Loucy (cell line): ENCODE data around the gene PLEK.
"Not testable (repeated sequence)": the region's sequence is repeated elsewhere in the genome, so short reads cannot be mapped to it uniquely, and the experiment has no call there.

ENCODE experiments used
- H2AFZ ChIP-seq: fragments of 200-600 bp; sonication (generic); 2 replicates; pipeline ENCODE4 v1.6.0; 2016; ENCODE audit warnings: antibody characterized with exemption, mild to moderate bottlenecking, low read length, moderate library complexity
- H3F3A ChIP-seq: fragments of 200-600 bp; 2 replicates; pipeline ENCODE4 v1.6.0; 2016; ENCODE audit warnings: antibody characterized with exemption, low read depth, mild to moderate bottlenecking
- H3K27me3 ChIP-seq: fragments of 200-600 bp; sonication (generic); 2 replicates; pipeline ENCODE4 v1.6.1; 2014; ENCODE audit warnings: low read length, mild to moderate bottlenecking; ENCODE audit not compliant: insufficient read depth, poor library complexity, severe bottlenecking
- H3K36me3 ChIP-seq: fragments of 200-600 bp; sonication (generic); 2 replicates; pipeline ENCODE4 v1.6.1; 2016; ENCODE audit warnings: low read length; ENCODE audit not compliant: insufficient read depth
- H3K4me1 ChIP-seq: fragments of 200-600 bp; sonication (generic); 2 replicates; pipeline ENCODE4 v1.5.1; 2014; ENCODE audit warnings: low read length, mild to moderate bottlenecking; ENCODE audit not compliant: insufficient read depth, poor library complexity, severe bottlenecking
- H3K4me2 ChIP-seq: fragments of 200-600 bp; sonication (generic); 2 replicates; pipeline ENCODE4 v1.6.0; 2014; ENCODE audit warnings: antibody characterized with exemption, low read length, low read depth, mild to moderate bottlenecking; ENCODE audit not compliant: poor library complexity, severe bottlenecking
- H3K4me3 ChIP-seq: fragments of 200-600 bp; sonication (generic); 2 replicates; pipeline ENCODE4 v1.5.1; 2014; ENCODE audit warnings: low read length, mild to moderate bottlenecking, mixed read lengths; ENCODE audit not compliant: poor library complexity, severe bottlenecking
- H3K79me2 ChIP-seq: fragments of 200-600 bp; sonication (generic); 2 replicates; pipeline ENCODE4 v1.6.1; 2014; ENCODE audit warnings: low read length; ENCODE audit not compliant: insufficient read depth
- H3K9ac ChIP-seq: fragments of 200-600 bp; sonication (generic); 2 replicates; pipeline ENCODE4 v1.6.0; 2014; ENCODE audit warnings: mild to moderate bottlenecking, low read depth, low read length, moderate library complexity; ENCODE audit not compliant: poor library complexity, severe bottlenecking
- H3K9me2 ChIP-seq: fragments of 200-600 bp; sonication (generic); replicated peaks from 2 replicates; pipeline ENCODE4 v1.6.1; 2016; ENCODE audit warnings: low read depth, low read length, mixed read lengths
- H3K9me3 ChIP-seq: fragments of 200-600 bp; sonication (generic); 2 replicates; pipeline ENCODE4 v1.6.1; 2014; ENCODE audit warnings: mild to moderate bottlenecking, antibody characterized with exemption, low read length, low read depth; ENCODE audit not compliant: insufficient read depth
- H4K20me1 ChIP-seq: fragments of 200-600 bp; sonication (generic); 2 replicates; pipeline ENCODE4 v1.6.0; 2014; ENCODE audit warnings: antibody characterized with exemption, low read length, mild to moderate bottlenecking; ENCODE audit not compliant: insufficient read depth, poor library complexity, severe bottlenecking
- EZH2phosphoT487 ChIP-seq: fragments of 200-600 bp; IDR thresholded peaks from 2 replicates; pipeline ENCODE4 v1.6.1; 2018; ENCODE audit warnings: antibody characterized with exemption, mild to moderate bottlenecking, moderate library complexity, borderline replicate concordance
- TF ChIP-seq, protein P1 (sequence below): fragments of 200-600 bp; sonication (generic); conservative IDR thresholded peaks from 2 replicates; pipeline ENCODE4 v1.5.1; 2014; ENCODE audit warnings: mild to moderate bottlenecking, antibody characterized with exemption, low read length

PLEK gene

DNA sequence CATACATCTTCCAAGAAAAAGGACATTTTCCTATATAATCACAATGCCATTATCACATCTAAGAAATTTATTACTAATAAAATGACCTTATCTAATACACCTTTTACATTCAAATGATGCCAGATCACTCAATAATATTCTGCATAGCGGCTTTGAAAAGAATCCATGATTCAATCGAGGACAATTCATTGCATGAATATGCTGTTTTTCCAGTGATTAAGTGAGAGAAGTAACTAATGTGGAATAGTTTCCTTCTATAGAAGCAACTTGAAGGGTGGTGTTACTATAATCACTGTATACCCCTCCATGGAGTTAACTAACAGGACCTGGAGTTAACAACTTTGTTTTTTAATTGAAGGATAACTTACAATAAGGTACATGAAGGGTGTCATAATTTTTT, 9.1 kb downstream of the PLEK start:
- no peak overlapping the region for H3K9ac ChIP-seq
- H2AFZ ChIP-seq: no peak overlapping the region
- H3K4me2 ChIP-seq: no peak overlapping the region
- H3K27me3 ChIP-seq: no peaks in the 10 kb centered on the region
- TF ChIP-seq, protein P1, sequence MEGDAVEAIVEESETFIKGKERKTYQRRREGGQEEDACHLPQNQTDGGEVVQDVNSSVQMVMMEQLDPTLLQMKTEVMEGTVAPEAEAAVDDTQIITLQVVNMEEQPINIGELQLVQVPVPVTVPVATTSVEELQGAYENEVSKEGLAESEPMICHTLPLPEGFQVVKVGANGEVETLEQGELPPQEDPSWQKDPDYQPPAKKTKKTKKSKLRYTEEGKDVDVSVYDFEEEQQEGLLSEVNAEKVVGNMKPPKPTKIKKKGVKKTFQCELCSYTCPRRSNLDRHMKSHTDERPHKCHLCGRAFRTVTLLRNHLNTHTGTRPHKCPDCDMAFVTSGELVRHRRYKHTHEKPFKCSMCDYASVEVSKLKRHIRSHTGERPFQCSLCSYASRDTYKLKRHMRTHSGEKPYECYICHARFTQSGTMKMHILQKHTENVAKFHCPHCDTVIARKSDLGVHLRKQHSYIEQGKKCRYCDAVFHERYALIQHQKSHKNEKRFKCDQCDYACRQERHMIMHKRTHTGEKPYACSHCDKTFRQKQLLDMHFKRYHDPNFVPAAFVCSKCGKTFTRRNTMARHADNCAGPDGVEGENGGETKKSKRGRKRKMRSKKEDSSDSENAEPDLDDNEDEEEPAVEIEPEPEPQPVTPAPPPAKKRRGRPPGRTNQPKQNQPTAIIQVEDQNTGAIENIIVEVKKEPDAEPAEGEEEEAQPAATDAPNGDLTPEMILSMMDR: no peak
- no peak for TF ChIP-seq EZH2phosphoT487
- no peaks in the 10 kb centered on the region for H3K79me2 ChIP-seq
- peaks cover 4% of the 10 kb centered on the region for H3K4me1 ChIP-seq
- H3K36me3 ChIP-seq: no peaks in the 10 kb centered on the region
- H4K20me1 ChIP-seq: no peaks in the 10 kb centered on the region
- H3F3A ChIP-seq: no peaks in the 10 kb centered on the region
- H3K9me2 ChIP-seq: no peaks in the 10 kb centered on the region
- H3K9me3 ChIP-seq: no peaks in the 10 kb centered on the region
- no peak overlapping the region for H3K4me3 ChIP-seq

DNA sequence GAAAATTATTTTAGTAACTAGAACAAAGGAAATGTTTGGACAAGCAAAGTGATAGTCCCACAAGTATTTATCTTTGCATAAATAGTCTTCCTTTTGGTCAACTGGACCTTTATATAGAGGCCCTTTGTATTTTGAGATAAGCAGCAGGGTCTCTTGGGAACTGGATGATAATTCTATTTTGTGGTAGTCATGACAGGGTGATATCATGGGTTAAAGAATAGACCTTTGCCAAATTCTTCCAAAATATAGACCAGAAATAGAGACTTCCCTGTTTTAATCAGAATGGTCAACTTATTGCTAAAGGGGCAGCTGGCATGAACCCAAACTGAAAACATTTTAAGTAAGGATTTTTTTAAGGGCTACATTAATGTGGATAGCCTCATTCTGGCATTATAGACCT, 10.5 kb downstream of the PLEK start:
- peaks cover 11% of the 10 kb centered on the region for H3K4me1 ChIP-seq
- no peaks in the 10 kb centered on the region for H3K9me2 ChIP-seq
- no peaks in the 10 kb centered on the region for H3K79me2 ChIP-seq
- no peak overlapping the region for H2AFZ ChIP-seq
- H3K9me3 ChIP-seq: no peaks in the 10 kb centered on the region
- no peaks in the 10 kb centered on the region for H3F3A ChIP-seq
- H3K4me3 ChIP-seq: no peak overlapping the region
- no peak overlapping the region for H3K9ac ChIP-seq
- no peaks in the 10 kb centered on the region for H4K20me1 ChIP-seq
- H3K36me3 ChIP-seq: no peaks in the 10 kb centered on the region
- H3K4me2 ChIP-seq: no peak overlapping the region
- no peak for TF ChIP-seq EZH2phosphoT487
- TF ChIP-seq, protein P1: no peak
- H3K27me3 ChIP-seq: no peaks in the 10 kb centered on the region

DNA sequence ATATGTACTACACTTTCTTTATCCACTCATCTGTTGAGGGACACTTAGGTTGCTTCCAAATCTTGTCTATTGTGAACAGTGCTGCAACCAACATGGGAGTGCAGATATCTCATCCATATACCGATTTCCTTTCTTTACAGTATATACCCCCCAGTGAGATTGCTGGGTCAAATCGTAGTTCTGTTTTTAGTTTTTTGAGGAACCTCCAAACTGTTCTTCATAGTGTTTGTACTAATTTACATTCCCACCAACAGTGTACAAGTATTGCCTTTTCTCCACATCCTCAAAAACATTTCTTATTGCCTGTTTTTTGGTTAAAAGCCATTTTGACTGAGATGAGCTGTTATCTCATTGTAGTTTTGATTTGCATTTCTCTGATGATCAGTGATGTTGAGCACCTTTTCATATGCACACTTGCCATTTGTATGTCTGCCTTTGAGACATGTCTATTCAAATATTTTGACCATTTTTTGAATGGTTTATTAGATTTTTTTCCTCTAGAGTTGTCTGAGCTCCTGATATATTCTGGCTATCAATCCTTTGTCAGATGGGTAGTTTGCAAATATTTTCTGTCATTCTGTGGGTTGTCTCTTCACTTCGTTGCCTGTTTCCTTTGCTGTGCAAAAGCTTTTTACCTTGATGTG, 12.2 kb downstream of the PLEK start:
- Histone ChIP-seq H3K27me3 (no peaks in the 10 kb centered on the region), H3K79me2 (no peaks in the 10 kb centered on the region), H3K36me3 (no peaks in the 10 kb centered on the region), H3K9ac (no peak overlapping the region), H3K4me2 (no peak overlapping the region), H3K9me3 (no peaks in the 10 kb centered on the region), H3K9me2 (no peaks in the 10 kb centered on the region), H3F3A (no peaks in the 10 kb centered on the region), H2AFZ (no peak overlapping the region), H4K20me1 (no peaks in the 10 kb centered on the region), H3K4me1 (peaks cover 8% of the 10 kb centered on the region), H3K4me3 (no peak overlapping the region)
- TF ChIP-seq, protein P1: no peak

DNA sequence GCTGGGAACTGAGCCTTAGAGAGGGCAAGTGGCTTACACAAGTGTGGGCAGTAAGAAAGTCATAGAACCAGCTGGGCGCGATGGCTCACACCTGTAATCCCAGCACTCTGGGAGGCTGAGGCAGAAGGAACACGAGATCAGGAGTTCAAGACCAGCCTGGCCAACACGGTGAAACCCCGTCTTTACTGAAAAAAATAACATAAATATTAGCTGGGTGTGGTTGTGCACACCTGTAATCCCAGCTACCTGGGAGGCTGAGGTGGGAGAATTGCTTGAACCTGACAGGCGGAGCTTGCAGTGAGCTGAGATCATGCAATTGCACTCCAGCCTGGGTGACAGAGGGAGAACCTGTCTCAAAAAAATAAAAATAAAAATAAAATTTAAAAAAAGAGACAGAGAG, 13.7 kb downstream of the PLEK start:
- H3K9me3 ChIP-seq: not testable (repeated sequence)

More for the DNA sequence above, 13.7 kb downstream of the PLEK start:
- not testable (repeated sequence) for H2AFZ ChIP-seq, H3K36me3 ChIP-seq, H3K9me2 ChIP-seq, H3K4me1 ChIP-seq, H3K4me2 ChIP-seq, H3K4me3 ChIP-seq, H3K79me2 ChIP-seq, H3F3A ChIP-seq, H3K27me3 ChIP-seq, H4K20me1 ChIP-seq, H3K9ac ChIP-seq
